Jurkat, Clone E6-1 (cell line): ENCODE results near the gene IL9R.
"Not testable (repeated sequence)": the region's sequence is repeated elsewhere in the genome, so short reads cannot be mapped to it uniquely, and the experiment has no call there.

ENCODE experiments used
- DNase-seq: peaks from one replicate; pipeline ENCODE4 v3.0.0-alpha.2; 2011; ENCODE audit warnings: low read depth, low spot score
- H3K4me3 ChIP-seq: 2 replicates; pipeline ENCODE4 v1.5.1; 2011; ENCODE audit warnings: mild to moderate bottlenecking, low read length, control low read depth, moderate library complexity

The IL9R gene

DNA sequence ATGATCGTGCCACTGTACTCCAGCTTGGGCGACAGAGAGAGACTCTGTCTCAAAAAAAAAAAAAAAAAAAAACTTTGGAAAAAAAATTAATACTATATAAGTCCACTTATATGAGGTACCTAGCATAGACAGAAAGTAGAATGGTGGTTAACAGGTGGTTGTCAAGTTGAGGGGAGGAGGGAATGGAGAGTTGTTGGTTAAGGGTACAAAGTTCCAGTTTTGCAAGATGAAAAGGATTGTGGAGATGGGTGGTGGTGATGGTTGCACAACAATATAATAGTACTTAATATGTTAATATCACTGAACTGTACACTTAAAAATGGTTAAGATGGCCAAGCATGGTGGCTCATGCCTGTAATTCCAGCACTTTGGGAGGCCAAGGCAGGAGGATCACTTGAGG lies 4.1 kb upstream of the IL9R start:
- no peak for DNase-seq
- no peak overlapping the region for H3K4me3 ChIP-seq

DNA sequence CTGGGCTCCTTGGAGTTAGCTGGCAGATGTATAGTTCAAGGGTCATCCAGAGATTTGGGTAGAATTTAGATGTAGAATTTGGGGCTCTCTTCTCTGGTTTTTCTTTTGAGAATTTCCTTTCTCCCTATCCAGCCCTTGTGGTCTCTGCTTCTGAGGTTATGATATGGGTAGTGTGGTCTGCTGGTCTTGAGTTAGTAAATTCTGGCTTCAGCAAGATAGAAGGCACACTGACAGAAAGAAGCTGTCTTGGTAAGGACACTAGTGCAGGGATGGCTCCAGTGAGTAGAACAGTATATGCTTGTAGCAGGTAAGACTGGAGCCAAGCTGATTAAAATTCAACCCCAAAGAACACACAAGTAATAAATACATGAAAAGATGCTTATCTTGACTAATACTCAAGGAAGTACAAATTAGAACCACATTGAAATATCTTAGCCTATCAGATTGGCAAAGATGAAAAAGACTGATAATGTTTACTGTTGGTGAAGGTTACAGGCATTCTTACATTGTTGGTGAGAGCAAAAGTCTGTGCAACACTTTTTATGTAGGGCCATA lies 2.1 kb upstream of the IL9R start:
- no peak overlapping the region for H3K4me3 ChIP-seq
- DNase-seq, result no peak

DNA sequence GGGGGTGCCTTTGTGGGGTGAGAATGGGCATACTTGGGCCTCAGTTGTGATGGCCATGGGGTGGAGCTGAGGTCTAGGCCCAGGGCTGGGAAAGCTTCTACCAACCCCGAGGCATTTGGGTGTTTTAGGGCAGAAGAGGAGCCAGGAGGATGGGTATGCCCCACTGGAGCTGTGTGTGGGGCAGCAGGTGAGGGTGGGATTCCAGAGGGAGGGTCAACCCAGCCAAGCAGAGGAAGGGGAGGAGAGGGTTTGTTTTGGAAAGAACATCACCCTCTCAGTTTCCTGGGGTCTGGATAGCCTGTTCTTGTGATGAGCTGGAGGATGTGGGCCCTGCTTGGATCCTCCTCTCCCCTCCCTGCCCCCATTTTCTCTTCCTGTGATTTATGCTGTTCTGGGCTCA lies 620 bp downstream of the IL9R start:
- DNase-seq, result no peak
- H3K4me3 ChIP-seq, result peak overlapping the region; percentile 57

DNA sequence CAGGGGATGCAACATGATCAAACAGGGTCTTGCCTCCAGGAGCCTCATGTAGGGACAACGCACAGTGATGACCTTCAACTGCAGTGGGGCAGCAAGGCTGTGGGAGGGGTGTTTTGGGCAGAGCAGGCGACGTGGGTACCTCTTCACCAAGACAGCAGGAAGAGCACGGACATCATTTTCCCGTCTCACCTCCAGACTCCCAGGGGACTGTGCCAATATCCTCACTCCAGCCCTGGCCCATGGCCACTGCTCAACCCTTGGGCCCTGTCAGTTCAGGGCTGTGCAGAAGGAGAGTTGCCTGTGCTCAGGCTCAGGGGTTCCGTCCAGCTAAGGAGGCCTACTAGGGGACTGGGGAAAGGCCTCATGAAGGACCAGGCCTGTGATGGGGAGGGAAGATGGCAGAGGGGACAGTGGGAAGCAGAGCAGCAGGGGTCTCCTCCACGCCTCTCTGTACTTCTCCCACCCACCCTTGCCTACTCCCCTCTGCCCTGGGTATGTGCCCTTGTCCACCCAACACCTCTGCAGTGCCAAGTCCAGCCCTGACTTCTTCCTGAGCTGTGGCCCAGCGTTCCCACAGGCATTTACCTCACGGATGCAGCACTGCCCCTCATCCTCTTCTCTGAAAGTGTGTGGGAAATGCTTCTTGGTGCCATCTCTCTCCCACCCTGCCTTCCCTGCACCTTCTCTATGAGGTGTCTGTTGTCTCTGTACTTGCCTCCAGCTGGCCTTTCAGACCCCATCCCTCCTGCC lies 1.4 kb downstream of the IL9R start:
- no peak for DNase-seq
- peak overlapping the region; percentile 57 for H3K4me3 ChIP-seq

DNA sequence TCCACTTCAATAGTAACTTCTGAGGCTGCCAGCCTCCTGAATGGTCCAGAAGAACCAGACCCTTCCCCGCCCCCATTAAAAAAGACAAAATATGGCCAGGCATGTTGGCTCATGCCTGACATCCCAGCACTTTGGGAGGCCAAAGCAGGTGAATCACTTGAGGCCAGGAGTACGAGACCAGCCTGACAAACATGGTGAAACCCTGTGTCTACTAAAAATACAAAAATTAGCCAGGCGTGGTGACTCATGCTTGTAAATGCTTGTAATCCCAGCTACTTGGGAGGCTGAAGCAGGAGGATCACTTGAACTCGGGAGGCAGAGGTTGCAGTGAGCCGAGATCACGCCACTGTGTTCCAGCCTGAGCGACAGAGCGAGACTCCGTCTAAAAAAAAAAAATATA lies 2.3 kb downstream of the IL9R start:
- H3K4me3 ChIP-seq, DNase-seq: not testable (repeated sequence)

DNA sequence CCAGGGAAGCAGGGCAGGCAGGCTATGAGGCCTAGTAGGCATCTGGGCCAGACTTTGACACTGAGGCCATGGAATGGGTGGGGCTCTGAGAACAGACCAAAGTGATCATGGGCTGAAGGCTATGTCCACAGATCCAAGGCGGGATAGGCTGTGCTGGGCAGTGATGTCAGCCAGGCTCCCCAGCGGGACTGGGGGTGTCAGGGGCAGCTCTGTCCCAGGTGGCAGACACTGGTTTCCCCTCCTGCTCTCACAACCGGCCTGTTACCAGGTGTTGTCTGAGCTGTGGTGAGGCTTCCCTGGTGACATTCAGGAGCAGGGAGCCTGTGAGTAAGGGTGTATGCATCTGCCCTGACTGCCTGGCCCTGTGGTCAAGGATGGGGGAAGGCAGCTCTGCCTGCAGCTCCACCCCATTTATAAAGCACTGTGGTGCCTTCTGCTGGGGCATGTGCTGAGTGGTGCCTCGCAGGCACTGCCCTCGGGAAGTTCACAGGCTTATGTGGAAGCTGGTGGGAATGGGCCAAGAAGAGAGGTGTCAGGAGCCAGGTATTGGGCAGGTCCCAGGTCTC lies 2.9 kb downstream of the IL9R start:
- DNase-seq, result peak; percentile 55
- H3K4me3 ChIP-seq, result peak overlapping the region; percentile 3; the same call in 1 of the 2 replicates

DNA sequence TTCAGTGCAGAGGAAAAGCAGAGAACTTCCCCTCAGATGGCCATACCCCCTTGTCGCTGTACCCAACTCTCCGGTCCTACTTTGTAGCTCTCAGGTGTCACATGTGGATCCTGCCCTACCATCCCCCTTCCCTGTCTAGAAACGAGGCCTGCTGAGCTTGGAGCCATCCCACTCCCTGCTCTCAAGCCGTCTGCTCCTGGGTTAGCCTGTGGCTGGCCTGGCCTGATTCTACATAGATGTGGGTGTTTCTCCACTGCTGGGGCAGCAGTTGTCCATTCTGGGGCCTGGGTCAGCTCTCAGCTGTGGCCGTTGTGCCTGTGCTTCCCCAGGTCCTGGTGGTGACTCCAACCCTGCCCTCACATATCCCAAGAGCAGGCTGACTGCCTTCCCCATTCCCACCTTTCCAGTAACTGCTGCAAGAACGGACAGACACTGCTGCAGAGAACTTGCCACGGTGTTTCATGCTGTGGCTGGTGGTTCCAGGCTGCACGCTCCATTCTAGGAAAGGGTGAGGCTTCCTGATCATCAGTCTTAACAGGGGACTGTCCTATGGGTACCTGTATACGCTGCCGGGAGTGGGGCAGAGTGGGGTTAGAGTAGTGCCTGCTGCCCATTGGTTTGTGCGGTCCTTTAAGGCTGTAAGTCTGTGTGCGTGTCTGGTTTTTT lies 3.6 kb downstream of the IL9R start:
- no peak for DNase-seq
- peak overlapping the region; percentile 30 for H3K4me3 ChIP-seq

DNA sequence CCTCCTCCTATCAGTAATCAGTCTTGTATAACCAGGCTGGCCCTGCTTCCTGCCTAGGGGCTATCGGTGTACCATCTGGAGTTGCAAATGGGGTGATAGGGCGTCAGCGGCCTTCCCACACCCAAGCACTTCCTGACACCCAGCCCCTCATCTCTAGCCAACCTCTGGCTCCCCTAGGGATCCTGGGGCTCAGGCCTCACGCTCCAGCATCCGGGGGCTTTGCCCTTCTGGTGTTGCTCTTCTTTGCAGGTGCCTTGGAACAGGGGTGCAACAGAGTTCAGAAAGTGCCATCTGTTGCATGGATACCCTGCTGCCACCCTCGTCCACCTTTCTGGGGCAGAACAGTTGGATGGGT lies 4.1 kb downstream of the IL9R start:
- DNase-seq, result peak; percentile 84

DNA sequence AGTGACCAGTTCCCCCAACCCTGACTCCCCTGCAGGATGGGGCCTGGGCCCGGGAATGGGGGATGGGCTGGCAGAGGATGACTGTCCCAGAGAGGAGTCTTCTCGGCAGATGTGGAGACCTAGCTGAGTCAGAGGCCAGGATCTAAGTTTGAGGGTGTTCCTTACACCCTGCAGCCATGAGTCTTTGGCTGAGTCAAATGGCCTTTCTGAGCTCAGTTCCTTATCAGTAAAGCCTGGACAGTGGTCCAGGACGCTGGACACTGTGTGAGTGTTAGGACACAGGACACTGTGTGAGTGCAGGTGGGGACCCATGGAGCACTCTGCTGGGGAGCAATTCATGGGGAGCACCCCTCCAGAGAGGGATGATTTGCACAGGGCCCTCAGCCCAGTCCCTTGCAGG lies 5.0 kb downstream of the IL9R start:
- no peak overlapping the region for H3K4me3 ChIP-seq
- no peak for DNase-seq

More for the DNA sequence above, 4.1 kb downstream of the IL9R start:
- H3K4me3 ChIP-seq, result peak overlapping the region; percentile 21

DNA sequence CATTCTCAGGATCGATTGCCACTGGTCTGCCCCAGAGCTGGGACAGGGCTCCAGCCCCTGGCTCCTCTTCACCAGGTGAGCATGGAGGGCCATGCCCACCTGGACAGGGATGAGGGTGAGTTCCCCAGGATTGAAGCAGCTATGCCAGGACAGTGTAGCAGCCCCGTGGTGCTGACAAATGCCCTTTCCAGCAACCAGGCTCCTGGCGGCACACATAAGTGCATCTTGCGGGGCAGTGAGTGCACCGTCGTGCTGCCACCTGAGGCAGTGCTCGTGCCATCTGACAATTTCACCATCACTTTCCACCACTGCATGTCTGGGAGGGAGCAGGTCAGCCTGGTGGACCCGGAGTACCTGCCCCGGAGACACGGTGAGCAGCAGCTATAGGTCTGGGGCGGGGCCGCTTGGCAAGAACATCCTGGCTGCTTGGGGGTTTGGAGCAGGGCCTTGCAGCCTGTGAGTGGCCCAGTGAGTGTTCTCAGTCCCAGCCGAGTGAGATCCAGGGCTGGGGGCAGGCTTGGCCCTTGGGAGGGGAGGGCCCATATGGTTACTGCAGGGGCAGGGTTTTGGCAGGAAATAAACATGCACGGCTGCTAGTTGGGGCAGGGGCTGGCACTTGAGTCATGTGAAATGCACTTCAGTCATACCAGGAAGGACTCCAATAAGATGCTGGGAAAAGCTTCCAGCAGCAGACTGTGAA lies 6.1 kb downstream of the IL9R start:
- no peak overlapping the region for H3K4me3 ChIP-seq
- no peak for DNase-seq

DNA sequence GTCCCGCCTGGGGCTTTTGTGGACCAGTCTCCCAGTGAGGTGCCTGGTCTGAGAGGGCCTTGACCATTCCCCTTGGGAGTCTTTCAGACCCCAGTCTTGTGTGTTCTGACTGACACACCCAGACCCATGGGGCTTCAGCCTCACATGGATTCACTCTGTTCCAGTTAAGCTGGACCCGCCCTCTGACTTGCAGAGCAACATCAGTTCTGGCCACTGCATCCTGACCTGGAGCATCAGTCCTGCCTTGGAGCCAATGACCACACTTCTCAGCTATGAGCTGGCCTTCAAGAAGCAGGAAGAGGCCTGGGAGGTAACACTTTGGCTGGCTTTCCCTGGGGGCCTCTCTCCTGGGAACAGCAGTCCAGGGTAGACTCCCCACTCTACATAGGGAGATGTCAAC lies 6.8 kb downstream of the IL9R start:
- no peak overlapping the region for H3K4me3 ChIP-seq
- DNase-seq, result no peak

DNA sequence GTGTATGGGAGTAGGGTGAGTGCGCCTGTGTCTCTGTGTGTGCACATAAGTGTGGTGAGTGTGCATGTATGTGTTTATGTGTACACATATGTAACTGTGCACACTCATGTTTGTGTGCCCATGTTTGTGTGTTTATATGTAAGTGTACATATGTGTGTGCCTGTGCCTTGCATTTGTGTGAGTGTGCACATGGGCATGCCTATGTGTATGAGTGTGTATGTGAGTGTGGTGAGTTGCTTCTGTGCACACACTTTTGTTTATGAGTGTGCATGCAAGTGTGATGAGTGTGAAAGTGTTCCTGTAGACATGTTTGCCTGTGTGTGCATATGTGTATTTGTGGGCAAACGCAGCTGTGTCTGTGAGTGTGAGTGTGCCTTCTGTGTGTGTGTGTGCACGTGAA lies 7.2 kb downstream of the IL9R start:
- no peak overlapping the region for H3K4me3 ChIP-seq
- DNase-seq, result no peak

DNA sequence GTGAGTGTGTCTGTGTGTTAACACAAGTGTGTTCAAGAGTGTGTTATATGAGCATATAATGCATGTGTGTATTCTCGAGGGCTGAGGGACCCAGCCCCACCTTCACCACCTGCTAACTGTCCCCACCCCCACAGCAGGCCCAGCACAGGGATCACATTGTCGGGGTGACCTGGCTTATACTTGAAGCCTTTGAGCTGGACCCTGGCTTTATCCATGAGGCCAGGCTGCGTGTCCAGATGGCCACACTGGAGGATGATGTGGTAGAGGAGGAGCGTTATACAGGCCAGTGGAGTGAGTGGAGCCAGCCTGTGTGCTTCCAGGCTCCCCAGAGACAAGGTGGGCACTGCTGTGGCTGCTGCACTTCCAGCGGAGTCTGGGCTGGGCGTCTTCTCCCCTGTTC lies 7.6 kb downstream of the IL9R start:
- DNase-seq, result no peak
- H3K4me3 ChIP-seq, result no peak overlapping the region

DNA sequence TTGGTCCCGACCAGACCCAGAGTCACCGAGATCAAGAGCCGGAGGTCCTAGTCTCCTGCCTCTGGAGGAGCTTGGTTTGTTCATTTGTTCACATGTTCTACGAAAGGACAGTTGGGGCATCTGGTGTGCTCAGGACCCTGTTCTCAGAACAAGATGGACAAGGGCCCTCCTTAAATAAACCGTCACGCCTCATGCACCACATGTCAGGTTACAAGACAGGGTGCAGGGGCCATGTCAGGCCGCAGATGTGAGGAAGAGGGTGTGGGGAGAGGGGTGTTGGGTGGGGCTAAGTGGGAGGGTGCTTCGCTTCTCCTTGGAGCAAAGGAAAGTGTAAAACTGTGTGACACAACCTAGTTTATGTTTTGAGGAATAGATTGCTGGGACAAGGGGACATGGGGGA lies 9.0 kb downstream of the IL9R start:
- not testable (repeated sequence) for DNase-seq, H3K4me3 ChIP-seq

DNA sequence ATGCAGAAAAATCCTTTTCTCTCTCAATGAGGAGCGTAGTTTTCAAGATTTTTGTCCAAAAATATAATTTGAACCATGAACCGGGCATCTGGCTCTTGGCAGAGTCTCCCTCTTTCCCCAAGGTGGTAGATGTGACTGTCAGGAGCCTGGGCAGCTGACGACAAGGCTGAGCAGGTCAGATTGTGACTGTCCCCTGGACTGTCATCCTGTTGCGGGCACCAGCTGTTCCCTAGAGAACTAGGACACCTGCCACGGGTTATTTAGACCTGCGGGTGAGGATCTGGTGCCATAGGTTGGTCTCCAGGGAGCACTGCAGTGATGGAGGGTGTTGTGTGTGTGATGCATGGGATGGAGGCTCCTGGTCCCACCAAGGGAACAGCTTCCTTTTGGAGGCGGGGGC lies 10.9 kb downstream of the IL9R start:
- DNase-seq, H3K4me3 ChIP-seq: not testable (repeated sequence)

DNA sequence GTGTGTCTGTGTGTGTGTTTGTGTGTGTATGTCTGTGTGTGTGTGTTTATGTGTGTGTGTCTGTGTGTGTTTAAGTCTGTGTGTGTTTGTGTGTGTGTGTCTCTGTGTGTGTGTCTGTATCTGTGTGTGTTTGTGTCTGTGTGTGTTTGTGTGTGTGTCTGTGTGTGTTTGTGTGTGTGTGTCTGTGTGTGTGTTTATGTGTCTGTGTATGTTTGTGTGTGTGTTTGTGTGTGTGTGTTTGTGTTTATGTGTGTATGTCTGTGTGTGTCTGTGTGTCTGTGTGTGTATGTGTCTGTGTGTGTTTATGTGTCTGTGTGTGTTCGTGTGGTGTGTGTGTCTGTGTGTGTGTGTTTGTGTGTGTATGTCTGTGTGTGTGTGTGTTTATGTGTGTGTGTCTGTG lies 11.4 kb downstream of the IL9R start:
- no peak overlapping the region for H3K4me3 ChIP-seq
- DNase-seq, result no peak

DNA sequence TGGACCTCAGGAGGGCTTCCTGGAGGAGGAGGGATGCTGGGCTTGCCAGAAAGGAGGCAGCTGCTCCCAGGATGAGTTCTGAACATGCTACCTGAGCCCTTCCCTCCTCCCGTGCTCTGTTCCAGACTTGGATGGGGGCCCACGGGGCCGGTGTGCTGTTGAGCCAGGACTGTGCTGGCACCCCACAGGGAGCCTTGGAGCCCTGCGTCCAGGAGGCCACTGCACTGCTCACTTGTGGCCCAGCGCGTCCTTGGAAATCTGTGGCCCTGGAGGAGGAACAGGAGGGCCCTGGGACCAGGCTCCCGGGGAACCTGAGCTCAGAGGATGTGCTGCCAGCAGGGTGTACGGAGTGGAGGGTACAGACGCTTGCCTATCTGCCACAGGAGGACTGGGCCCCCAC lies 12.2 kb downstream of the IL9R start:
- not testable (repeated sequence) for DNase-seq, H3K4me3 ChIP-seq

DNA sequence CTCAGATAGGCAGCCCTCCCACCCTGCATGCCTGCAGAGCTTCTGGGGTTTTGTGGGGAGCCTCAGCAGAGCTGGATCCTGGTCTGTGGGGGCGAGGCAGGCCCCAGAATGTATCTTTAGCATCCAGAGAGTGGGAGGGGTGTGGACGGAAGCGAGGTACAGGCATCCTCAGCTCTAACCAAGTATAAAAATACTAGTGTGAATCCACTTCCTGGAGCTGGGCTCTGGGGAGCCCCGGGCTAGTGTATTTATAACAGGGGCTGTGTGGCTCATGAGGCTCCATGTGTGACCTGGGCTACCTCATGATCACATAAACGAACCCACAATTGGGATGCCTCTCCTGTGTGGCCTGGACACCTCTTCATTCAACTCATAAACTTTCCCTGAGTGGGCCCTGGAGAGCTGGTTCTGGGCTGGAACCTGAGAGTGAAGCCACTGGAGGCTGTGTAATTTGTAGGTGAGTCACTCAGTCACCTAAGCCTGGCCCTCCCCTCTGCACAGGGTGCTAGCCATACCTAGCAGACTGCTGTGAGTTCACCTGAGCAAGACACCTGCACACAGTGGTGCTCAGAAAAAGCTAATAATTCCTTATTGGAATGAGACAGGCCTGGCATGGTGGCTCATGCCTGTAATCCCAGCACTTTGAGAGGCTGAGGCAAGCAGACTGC lies 15.9 kb downstream of the IL9R start:
- H3K4me3 ChIP-seq, DNase-seq: not testable (repeated sequence)

DNA sequence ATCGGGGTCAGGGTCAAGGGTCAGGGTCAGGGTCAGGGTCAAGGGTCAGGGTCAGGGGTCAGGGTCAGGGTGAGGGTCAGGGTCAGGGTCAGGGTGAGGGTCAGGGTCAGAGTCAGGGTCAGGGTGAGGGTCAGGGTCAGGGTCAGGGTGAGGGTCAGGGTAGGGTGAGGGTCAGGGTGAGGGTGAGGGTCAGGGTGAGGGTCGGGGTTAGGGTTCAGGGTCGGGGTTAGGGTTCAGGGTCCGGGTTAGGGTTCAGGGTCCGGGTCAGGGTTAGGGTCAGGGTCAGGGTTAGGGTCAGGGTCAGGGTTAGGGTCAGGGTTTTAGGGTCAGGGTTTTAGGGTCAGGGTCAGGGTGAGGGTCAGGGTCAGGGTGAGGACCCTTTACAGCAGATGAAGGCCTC lies 22.4 kb downstream of the IL9R start:
- not testable (repeated sequence) for DNase-seq, H3K4me3 ChIP-seq
